ENCODE results near the gene DEPP1. TPM values are rescaled to one million over a fixed set of nuclear protein-coding genes. Genes with fewer than 3 reads are reported as not detected.

DEPP1 gene
- total RNA-seq, 1 donor: 29.1 TPM

DNA sequence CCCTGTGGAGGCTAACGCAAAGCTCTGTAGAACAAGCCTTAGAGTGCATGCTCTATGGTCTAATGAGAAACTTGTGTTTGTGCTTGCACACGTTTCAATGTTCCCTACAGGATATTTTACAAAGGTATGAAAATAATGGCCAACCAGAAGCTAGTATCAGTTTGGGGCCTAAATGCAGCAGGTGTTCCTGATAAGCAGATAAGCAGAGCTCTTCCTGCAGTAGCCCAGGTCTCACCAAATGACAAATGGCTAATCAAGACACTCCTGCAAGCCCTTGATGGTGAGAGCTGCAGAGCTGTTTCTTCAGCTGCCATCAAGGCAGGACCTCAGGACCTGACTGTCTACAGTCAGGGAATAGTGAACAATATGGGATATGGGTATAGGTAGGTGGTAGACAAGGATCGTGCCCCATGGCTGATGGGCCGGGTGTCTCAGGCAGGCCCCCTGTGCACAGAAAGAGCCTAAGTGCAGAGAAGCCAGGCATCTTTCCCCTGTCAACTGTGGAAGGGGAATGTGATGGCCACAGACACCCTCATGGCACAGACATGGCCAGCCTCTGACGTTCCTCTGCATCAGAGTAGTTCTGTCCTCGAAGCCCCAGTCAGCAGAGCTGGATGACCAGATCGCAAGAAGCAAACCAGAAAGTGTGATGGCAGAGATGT, 42.2 kb downstream of the DEPP1 start:
- no peak for DNase-seq (ENCODE audit: low read depth in 2 of 3, low spot score in 2 of 3)

DNA sequence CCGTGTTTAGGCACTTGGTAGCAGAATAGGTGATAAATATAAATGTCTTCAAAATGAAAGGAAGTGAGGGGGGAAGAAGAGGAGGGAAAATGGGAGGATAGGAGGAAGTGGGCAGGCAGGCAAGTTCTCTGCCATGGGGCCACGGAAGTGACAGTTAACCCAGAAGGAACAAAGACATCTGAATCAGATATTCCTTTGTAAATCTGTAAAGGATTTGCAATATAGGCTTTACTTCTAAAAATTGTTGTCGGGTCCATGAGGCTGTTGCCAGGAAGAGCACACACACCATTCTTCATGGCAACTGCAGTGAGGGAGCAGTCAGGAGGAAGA, 42.7 kb downstream of the DEPP1 start:
- no peak for DNase-seq (ENCODE audit: low read depth in 2 of 3, low spot score in 2 of 3)

DNA sequence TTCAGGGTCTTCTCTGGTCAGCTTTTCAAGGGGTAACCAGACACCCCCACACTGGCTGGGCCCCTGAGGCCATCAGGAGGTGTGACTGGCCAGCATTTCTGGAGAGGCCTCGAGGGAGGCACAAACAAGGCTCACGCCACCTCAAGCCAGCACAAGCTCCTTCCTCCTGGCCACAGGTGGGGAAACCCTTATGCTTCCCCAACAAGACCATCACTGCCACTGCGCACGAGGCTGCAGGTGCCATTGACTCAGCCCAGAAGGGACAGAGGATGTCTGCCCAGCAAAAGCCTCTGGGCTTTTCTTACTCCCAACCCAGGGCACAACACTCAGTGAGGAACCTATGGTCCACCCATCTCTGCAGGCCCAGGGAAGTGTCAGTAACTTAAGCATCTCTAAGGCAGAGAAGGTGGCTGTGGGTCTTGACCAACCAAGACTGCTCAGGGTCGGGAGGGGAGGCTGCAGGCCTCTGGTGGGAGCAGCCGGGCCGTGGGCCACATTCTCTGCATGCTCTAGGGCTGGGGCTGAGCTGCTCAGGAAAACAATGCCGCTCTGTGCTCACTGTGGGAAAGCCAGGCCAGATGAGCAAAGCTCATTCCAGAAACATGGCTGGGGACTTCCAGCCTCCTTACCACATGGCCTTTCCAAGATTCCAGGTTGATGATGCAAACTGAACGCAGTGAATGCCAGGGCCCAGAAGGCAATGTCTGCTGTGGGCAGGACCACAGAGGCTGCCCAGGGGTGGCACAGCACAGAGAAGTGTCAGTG, 43.2 kb downstream of the DEPP1 start:
- DNase-seq (ENCODE audit: low read depth in 2 of 3, low spot score in 2 of 3): no peak

DNA sequence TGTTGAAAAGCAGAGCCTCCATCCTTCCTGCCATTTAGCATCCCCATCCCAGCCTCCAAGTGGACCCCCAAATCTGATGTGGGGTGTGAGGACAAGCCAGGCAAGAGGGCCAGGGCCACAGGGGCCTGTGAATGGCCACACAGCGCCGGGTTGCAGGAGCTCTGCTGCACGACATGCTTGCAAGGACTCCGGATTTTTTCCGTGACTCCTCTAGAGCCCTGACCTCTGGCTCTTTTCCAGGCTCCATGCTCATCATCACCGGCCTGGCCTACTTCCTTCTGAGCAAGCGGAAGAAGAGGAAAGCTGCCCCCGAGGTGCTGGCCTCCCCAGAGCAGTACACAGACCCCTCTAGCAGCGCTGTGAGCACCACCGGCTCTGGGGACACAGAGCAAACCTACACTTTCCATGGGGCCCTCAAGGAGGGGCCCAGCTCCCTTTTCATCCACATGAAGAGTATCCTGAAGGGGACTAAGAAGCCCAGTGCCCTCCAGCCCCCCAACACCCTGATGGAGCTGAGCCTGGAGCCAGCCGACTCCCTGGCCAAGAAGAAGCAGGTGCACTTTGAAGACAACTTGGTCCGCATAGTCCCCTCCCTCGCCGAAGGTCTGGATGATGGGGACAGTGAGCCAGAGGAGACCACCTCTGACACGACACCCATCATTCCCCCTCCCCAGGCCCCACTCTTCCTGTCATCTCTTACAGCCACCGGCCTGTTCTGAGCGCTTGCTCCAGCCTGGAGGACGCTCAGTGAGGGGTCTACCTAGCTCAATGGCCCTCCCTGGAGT, 44.0 kb downstream of the DEPP1 start:
- DNase-seq (ENCODE audit: low read depth in 2 of 3, low spot score in 2 of 3): no peak

DNA sequence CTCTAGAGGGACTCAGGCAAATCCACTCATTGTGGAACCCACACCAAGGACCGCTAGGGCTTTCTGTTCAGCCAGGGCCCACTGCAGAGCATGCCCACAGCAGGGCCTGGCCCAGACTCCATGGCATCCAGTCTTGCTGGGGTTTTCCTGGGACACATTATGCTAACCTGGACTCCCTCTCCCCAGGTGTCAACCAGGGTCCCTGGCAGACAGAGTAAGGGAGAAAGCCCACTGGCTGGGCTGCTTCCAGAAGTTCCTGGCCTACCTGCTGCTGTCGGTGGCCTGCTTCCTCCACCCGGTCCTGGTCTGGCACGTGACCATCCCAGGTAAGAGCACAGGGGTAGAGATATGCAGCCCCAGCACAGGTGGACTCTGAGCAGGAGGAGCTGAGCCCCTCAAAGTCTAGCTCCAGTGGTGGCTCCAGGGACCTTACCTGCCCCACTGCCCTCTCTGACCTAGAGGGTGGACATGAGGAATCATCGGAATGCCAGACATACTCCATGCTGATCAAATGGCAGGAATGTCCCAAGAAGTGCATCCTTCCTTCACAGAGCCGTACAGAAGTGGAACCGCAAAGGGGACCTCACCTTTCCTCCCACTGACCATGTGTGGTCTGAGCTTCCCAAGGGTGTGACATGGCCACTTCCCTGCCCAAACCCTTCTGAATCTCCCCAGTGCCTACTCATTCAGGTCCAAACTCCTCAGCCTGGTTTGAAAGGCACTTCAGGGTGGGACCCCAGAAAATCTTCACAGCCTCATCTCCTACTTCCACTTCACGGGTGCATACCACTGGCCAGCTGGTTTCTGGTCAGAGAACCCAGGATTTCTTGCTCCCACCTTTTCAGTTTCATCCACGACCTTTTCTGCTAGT, 44.9 kb downstream of the DEPP1 start:
- DNase-seq (ENCODE audit: low read depth in 2 of 3, low spot score in 2 of 3): no peak

DNA sequence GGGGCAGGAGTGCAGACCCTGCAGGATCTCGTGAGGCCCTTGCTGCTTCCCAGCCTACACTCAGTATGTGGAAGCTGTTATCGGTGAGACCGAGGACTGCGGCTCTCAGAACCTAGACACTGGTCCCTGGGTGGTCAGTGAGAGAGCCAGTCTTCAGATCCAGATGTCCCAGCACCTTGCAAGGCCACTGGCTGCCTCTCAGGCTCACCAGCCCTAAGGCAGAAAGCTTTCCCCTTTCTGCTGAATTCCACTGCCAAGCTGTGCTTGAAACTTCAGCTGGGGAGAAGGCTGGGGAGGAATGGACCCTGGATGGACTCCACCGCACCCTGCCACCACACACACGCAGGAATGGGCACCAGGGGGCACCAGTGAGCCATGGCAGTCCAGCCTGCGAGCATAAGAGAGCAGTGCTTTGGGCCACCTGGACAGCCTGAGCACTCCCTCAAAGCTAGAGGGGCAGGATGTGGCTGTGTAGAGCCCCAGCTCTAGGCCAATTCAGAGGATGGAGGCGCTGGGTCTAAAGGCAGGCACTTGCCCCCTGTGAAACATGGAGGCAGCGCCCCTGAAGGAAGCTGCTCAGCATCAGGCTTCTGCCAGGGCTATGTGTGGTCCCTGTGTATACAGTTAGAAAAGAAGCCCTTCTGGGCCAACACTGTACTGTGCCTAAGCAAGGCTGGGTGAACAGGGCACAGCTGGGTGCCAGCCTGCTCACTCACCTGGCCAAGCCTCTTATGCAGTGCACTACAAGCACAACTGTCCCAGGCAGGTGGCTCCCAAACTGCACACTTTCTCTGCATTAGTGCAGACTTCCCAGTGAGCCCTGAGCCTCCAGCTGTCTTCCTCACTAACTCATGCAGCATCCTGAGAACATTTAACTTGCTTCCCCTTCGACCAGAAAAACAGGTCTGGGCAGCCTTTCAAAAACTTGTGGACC, 45.8 kb downstream of the DEPP1 start:
- peak; percentile 51 to 88 (median 75) for DNase-seq (ENCODE audit: low read depth in 2 of 3, low spot score in 2 of 3)

DNA sequence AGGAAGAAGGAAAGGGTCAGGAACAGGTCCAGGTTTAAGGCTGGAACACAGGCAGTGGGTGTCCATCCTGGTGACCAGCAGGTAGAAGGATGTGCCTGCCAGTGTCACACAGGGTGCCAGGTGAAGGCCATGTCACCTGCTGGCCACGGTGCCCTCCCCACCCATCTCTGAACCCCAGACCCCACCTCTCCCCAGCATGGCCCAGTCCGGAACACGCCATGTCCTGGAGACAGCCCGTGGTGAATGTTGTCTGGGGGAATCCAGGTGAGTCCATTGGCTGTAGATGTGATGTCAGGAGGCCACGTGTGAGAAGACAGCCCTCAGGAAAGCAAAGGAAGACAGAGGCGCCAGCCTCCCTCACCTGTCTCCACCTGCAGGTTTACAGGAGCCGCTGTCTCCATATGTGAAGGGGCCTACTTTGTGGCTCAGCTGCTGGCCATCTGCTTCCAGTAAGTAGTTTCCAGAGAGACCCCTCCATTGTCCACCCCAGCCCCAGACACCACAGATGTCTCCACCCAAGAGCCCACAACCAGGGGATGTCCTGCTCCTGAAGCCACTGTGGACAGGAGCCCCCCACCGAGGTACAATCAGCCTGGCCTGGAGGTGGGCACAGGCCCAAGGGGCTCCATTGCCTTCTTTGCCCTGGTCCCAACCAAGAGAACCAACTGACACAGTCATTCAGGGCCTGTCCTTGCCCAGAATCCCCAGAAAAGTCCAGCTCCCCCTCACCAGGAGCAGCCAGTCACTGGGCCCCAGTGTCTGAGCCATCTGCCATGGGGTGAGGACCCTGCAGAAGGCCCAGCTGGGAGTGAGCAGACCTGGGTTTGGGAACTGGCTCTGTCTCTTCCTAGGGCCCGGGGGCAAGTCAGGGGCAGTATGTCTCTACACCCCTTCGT, 46.7 kb downstream of the DEPP1 start:
- no peak for DNase-seq (ENCODE audit: low read depth in 2 of 3, low spot score in 2 of 3)

DNA sequence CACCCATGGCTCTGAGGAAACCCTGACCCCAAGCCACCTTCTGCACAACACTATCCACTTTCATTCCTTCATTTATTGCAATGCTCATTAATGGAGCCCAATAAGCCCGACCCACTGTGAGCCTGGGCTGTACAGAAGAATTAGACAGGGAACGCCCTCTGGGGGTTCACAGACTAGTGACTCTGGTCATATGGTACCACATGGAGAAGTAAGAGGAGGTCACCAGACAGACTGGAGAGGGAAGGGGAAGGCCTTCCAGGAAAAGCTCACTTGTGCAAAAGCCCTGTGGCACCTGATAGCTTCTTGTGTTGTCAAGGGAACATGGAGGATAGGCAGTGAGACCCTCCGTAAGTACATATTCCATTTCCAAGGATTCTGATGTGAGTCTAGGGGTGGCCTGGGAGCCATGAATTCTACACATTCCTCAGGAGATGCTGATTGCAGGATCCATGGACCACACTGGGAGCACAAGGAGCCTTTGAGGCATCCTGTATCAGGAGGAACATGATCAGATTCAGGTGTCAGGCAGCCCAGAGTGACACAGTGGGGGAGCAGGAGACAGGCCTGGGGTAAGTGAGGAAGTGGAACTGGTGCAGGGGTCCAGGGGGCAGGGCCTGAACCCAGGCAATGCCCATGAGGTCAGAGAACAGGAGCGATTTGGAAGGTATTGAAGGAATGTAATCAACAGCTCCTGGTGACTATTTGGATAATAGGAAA, 47.5 kb downstream of the DEPP1 start:
- DNase-seq (ENCODE audit: low read depth in 2 of 3, low spot score in 2 of 3): no peak

DNA sequence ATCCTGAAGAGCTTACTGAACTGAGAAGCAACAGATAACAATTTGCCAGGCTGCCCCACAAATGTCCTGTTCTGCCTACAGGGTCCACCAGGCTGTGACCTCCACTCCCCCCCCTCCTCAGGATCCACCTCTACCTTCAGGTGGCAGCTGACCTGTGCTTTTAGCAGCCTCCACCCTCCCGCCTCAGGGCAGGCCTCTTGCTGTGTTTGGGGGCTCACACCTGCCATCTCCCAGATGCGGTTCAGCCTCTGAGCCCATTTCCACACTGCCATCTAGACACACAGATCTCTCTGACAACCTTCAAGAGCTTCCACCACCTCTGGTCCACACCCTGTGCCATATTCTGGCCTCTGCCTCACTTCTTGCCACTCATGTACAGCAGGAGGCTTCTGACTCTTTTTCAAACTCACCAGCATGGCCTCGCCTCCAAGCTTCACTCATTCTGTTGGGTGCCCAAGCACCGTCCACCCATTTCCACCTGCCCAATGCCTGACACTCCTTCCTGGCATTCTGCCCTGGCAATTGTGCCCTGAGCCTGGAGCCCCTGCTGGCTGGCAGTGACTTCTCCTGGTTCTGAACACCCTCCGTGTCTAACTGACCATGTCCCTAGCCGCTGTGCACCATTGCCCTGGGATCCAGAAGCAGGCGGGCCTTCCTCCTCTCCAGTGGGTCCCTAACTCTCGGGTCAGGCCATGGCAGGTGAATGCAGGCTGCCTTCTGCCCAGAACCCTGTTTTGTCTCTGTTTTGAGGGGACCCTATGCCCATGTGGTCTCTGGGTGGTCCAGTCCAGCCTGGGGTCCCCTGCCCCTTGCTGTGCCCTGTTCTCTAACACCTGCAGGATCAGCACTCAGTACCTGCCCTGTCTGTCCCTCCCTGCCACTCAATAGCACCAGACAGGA, 49.0 kb downstream of the DEPP1 start:
- DNase-seq (ENCODE audit: low read depth in 2 of 3, low spot score in 2 of 3): no peak

DNA sequence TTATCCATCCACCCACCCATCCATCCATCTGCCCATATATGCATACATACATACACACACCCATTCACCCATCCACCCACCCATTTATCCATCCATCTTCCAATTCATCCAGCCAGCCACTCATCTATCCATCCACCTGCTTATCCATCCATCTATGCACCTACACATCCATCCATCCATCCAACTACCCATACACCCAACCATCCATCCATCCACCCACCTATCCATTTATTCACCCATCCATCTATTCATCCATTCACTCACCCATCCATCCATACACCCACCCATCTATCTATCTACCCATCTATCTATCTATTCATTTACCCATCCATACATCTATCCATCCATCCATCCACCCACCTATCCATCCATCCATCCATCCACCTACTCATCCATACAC, 50.1 kb downstream of the DEPP1 start:
- DNase-seq (ENCODE audit: low read depth in 2 of 3, low spot score in 2 of 3): no peak

DNA sequence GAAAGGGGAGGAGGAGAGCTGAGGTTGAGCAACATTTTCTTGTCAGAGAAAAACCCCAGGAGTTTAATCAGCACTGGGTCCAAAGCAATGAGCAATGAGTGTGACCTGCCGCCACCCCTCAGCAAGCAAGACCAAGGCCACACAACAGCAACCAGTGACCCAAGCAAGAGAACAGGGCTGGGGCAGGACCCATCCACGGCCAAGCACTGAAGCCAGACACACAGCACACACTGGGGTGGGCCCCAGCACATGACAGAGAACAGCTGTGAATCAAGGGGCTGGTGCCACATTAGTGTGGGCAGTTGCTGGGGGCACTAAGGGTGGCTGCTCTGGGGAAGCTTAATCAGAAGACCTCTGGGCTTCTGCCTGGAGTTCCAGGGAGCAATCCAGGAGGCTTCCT, 51.3 kb downstream of the DEPP1 start:
- DNase-seq (ENCODE audit: low read depth in 2 of 3, low spot score in 2 of 3): no peak

DNA sequence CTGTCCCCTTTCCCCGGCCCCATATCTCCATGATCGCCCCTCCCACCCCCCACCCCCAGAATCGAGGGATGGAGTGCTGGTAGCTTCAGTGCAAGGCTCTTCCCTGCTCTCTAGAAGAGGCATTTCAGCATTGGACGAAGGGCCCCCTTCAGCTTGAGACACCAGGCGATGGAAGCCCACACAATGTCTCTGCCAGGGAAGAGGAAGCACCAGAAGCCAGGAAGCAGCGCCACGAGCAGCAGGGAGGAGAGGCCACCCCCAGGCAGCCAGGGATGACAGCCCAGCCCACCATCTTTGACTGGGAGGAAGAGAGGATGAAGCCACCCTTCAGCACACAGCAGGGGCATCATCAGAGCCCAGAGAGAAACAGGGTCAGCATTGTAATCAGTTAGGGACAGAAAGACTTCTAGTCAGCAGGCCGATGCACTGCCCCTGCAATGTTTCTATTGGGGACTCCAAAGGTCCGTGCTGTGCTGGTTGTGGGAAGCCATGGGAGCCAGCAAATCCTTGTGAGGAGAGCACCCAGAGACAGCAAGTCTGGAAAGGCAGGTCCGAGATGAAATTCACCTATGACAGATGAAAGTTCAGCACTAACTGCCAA, 51.8 kb downstream of the DEPP1 start:
- DNase-seq (ENCODE audit: low read depth in 2 of 3, low spot score in 2 of 3): no peak

Other genes starting within 250 kb of the DEPP1 start
- gene TMEM72, start 67.5 kb downstream of the DEPP1 start, total RNA-seq: 3.8 TPM
- 1.1 TPM for gene RASSF4, start 19.0 kb downstream of the DEPP1 start, total RNA-seq
- 22.1 TPM for gene ZNF22, start 22.1 kb upstream of the DEPP1 start, total RNA-seq